HepG2 (cell line): ENCODE data around the gene CCDC174.

ENCODE experiments used
- BHLHE40 ChIP-seq: IDR thresholded peaks from 2 replicates; pipeline ENCODE4 v1.6.1; 2011; ENCODE audit warnings: low read length, improper control_type of control experiment
- EP300 ChIP-seq, 3 experiments: sonication (generic) in 1 of 3; formaldehyde crosslinking in 1 of 3; IDR thresholded peaks; 2 replicates each; pipeline versions ENCODE4 v1.5.1 to v1.6.1; 2011 to 2020; ENCODE audit warnings: low read depth in 2 of 3, low read length in 2 of 3, borderline replicate concordance in 1 of 3, improper control_type of control experiment in 1 of 3, mild to moderate bottlenecking in 1 of 3, missing genetic modification reagents in 1 of 3, moderate library complexity in 1 of 3
- FLYWCH1 ChIP-seq: sonication (generic); formaldehyde crosslinking; IDR thresholded peaks from 2 replicates; pipeline ENCODE4 v1.8.1; 2023; ENCODE audit warnings: mild to moderate bottlenecking, missing genetic modification reagents
- MAX ChIP-seq: IDR thresholded peaks from 2 replicates; pipeline ENCODE4 v1.6.1; 2012; ENCODE audit warnings: inconsistent platforms
- NFE2L1 ChIP-seq: sonication (generic); formaldehyde crosslinking; IDR thresholded peaks from 2 replicates; pipeline ENCODE4 v1.4.0; 2020; ENCODE audit warnings: missing genetic modification reagents, mild to moderate bottlenecking, borderline replicate concordance
- SIX4 ChIP-seq: sonication (generic); formaldehyde crosslinking; IDR thresholded peaks from 2 replicates; pipeline ENCODE4 v1.4.0; 2020; ENCODE audit warnings: missing genetic modification reagents
- ZC3H13 ChIP-seq: sonication (generic); formaldehyde crosslinking; IDR thresholded peaks from 2 replicates; pipeline ENCODE4 v1.8.1; 2023; ENCODE audit warnings: mild to moderate bottlenecking, missing genetic modification reagents, moderate library complexity

DNA sequence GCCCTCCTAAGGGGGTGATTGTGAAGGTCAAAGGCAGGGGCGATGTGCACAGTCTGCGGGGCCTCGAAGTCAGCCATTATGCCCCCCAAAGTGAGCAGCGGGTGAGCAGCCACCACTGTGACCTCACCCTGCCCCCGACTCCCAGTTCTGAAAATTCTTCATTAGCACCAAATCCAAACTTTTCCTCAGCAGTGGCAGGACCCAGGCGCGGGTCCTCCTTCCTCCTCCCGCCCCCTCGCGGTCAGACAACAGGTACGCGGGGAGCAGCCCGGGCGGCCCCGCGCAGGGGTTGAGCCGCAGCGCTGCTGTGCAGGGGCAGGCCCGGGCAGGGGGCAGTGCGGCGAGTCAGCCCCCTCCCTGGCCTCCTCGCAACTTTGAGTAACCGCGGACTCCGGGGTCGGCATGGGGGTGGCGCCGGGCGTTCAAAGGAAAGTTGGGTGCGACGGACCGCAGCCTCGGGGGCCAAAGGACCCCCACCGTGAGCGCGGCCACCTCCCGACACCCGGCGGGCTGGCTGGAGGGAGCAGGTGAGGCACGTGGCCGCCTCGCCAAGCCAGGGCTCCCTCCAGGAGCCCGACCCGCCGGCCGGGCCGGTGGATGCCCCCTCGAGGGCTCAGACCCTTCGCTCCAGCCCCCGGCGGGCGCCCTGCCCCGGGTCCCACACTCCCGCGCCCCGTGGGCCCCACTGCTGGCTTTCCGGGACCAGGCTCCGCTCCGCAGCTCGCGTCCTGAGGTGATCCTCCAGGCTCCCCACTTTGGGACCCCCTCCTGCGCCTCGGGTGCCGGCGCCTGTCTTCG lies 49.4 kb upstream of the CCDC174 start:
- TF ChIP-seq EP300 (IDR thresholded peaks at IDR 0.05; ENCODE audit: low read depth in 2 of 2, low read length in 2 of 2) (no peak), EP300 (CRISPR knock-in tag; IDR thresholded peaks at IDR 0.05; ENCODE audit: borderline replicate concordance) (no peak), NFE2L1 (no peak), ZC3H13 (CRISPR knock-in tag) (no peak), SIX4 (CRISPR knock-in tag) (no peak), FLYWCH1 (CRISPR knock-in tag) (no peak), BHLHE40 (no peak), MAX (0 out of 2 replicates have a peak, but pooled peaks have one; percentile 13)
